GM12878 (cell line): Measurements from ENCODE around the gene NOC2L.

Experiments used
- CHD2 ChIP-seq: IDR thresholded peaks from 2 replicates; pipeline ENCODE4 v1.6.1; 2011; ENCODE audit warnings: low read depth, low read length, improper control_type of control experiment, borderline replicate concordance
- ETV6 ChIP-seq, 2 experiments: fragments of 450-650 bp in 1 of 2; IDR thresholded peaks in 1 of 2; conservative IDR thresholded peaks in 1 of 2; 2 replicates each; pipeline ENCODE4 v1.6.1; 2014; ENCODE audit warnings: antibody characterized with exemption in 1 of 2, borderline replicate concordance in 1 of 2, low read depth in 1 of 2, mild to moderate bottlenecking in 1 of 2, moderate library complexity in 1 of 2
- HDGF ChIP-seq: fragments of 450-650 bp; IDR thresholded peaks from 2 replicates; pipeline ENCODE4 v1.6.1; 2016; ENCODE audit warnings: antibody characterized with exemption
- KDM1A ChIP-seq: fragments of 200-600 bp; sonication (generic); IDR thresholded peaks from 2 replicates; pipeline ENCODE4 v1.6.1; 2016; ENCODE audit warnings: borderline replicate concordance
- RFX5 ChIP-seq: IDR thresholded peaks from 2 replicates; pipeline ENCODE4 v1.6.1; 2011; ENCODE audit warnings: low read depth, low read length, improper control_type of control experiment
- STAT3 ChIP-seq: IDR thresholded peaks from 2 replicates; pipeline ENCODE4 v1.6.1; 2011; ENCODE audit warnings: low read depth, low read length, improper control_type of control experiment
- TAF1 ChIP-seq: IDR thresholded peaks from 2 replicates; pipeline ENCODE4 v1.6.1; 2011; ENCODE audit warnings: mild to moderate bottlenecking, low read depth, low read length, borderline replicate concordance

DNA sequence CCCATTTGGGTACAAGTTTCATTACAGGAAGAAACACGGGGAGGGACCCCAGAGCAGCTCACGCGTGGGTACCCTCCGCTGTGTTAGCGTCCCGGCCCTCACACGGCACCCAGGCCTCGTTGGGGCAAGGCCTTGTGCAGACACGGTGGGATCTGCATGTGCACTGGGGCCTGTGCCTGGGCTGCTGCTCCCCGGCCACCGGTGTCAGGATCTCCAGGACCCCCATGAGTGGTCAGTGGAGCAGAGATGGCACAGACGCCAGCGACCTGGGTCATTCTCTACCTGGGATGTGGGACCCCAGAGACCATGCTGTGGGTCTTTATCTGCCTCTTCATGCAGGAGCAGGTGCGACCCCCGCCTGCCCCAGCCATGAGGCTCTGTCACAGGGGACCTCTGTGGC is 40.7 kb downstream of the NOC2L start:
- TF ChIP-seq TAF1 (no peak), ETV6 (conservative IDR thresholded peaks at IDR 0.05 in 1 of 2, IDR thresholded peaks at IDR 0.05 in 1 of 2; ENCODE audit: borderline replicate concordance in 1 of 2, low read depth in 1 of 2) (no peak), STAT3 (no peak), RFX5 (no peak), KDM1A (no peak), HDGF (no peak), CHD2 (no peak)
